PFSK-1 (cell line): Measurements from ENCODE around the gene OIT3.

Source experiments
- POLR2AphosphoS5 ChIP-seq: IDR thresholded peaks from 2 replicates; pipeline ENCODE4 v1.6.1; 2012; ENCODE audit warnings: low read depth, mild to moderate bottlenecking, control low read depth, low read length, moderate library complexity
- TAF1 ChIP-seq: IDR thresholded peaks from 2 replicates; pipeline ENCODE4 v1.6.1; 2012; ENCODE audit warnings: low read length, control low read depth, borderline replicate concordance; ENCODE audit not compliant: insufficient read depth
- TF ChIP-seq, protein P1 (sequence below), 2 experiments: IDR thresholded peaks; 2 replicates each; pipeline versions ENCODE4 v1.6.1 to v1.8.0; 2011 to 2012; ENCODE audit warnings: low read depth in 2 of 2, low read length in 2 of 2, control low read depth in 1 of 2, inconsistent platforms in 1 of 2, mild to moderate bottlenecking in 1 of 2, moderate library complexity in 1 of 2; ENCODE audit not compliant: insufficient read depth in 1 of 2

DNA sequence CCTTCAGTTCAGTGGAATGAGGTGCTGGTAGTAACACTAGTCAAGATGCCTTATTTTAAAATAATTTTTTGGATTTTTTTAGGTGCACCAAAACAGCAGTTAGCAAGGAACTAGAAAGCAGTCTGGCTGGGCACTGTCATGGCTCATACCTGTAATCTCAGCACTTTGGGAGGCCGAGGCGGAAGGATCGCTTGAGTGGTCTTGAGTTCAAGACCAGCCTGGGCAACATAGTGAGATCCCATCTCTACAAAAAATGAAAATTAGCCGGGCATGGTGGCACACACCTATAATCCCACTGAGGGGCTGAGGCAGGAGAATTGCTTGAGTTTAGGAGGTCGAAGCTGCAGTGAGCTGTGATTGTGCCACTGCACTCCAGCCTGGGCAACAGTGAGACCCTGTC, 35.3 kb downstream of the OIT3 start:
- TF ChIP-seq POLR2AphosphoS5 (no peak), TAF1 (no peak)
- TF ChIP-seq, protein P1, sequence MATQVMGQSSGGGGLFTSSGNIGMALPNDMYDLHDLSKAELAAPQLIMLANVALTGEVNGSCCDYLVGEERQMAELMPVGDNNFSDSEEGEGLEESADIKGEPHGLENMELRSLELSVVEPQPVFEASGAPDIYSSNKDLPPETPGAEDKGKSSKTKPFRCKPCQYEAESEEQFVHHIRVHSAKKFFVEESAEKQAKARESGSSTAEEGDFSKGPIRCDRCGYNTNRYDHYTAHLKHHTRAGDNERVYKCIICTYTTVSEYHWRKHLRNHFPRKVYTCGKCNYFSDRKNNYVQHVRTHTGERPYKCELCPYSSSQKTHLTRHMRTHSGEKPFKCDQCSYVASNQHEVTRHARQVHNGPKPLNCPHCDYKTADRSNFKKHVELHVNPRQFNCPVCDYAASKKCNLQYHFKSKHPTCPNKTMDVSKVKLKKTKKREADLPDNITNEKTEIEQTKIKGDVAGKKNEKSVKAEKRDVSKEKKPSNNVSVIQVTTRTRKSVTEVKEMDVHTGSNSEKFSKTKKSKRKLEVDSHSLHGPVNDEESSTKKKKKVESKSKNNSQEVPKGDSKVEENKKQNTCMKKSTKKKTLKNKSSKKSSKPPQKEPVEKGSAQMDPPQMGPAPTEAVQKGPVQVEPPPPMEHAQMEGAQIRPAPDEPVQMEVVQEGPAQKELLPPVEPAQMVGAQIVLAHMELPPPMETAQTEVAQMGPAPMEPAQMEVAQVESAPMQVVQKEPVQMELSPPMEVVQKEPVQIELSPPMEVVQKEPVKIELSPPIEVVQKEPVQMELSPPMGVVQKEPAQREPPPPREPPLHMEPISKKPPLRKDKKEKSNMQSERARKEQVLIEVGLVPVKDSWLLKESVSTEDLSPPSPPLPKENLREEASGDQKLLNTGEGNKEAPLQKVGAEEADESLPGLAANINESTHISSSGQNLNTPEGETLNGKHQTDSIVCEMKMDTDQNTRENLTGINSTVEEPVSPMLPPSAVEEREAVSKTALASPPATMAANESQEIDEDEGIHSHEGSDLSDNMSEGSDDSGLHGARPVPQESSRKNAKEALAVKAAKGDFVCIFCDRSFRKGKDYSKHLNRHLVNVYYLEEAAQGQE (IDR thresholded peaks at IDR 0.05; ENCODE audit: insufficient read depth in 1 of 2, low read depth in 2 of 2, low read length in 2 of 2): no peak
